Lung (tissue), 12 donors: ENCODE data around the gene BRCA1. TPM values are rescaled to one million over a fixed set of nuclear protein-coding genes. Genes with fewer than 3 reads are reported as not detected.
"Not testable (repeated sequence)": the region's sequence is repeated elsewhere in the genome, so short reads cannot be mapped to it uniquely, and the experiment has no call there.

Source experiments
- ATAC-seq: fragments of 200-7000 bp; cut with Tn5 transposase; one replicate; pipeline ENCODE4 v1.9.1; 2020; ENCODE audit warnings: moderate number of reproducible peaks; ENCODE audit not compliant: insufficient read depth, low FRiP score
- DNase-seq, 3 donors: peaks; one replicate each; pipeline ENCODE4 v3.0.0-alpha.2; 2013 to 2017
- H3K27ac ChIP-seq, 2 donors: one replicate each; pipeline ENCODE4 v1.5.1; 2013; ENCODE audit warnings: mild to moderate bottlenecking in 2 of 2, moderate library complexity in 2 of 2, control low read depth in 1 of 2, inconsistent platforms in 1 of 2, low read depth in 1 of 2, low read length in 1 of 2
- H3K27me3 ChIP-seq, 3 donors: one replicate each; pipeline ENCODE4 v1.5.1; 2013; ENCODE audit warnings: low read length in 2 of 3; ENCODE audit not compliant: control insufficient read depth in 3 of 3, insufficient read depth in 3 of 3
- H3K36me3 ChIP-seq, 4 donors: one replicate each; pipeline ENCODE4 v1.5.1; 2013; ENCODE audit warnings: low read length in 4 of 4, mild to moderate bottlenecking in 1 of 4, moderate library complexity in 1 of 4; ENCODE audit not compliant: control insufficient read depth in 4 of 4, insufficient read depth in 4 of 4
- H3K4me1 ChIP-seq, 5 donors: one replicate each; pipeline ENCODE4 v1.5.1; 2013; ENCODE audit warnings: low read length in 5 of 5, mild to moderate bottlenecking in 2 of 5, moderate library complexity in 1 of 5; ENCODE audit not compliant: control insufficient read depth in 5 of 5, insufficient read depth in 5 of 5
- H3K4me3 ChIP-seq: one replicate; pipeline ENCODE4 v1.5.1; 2013; ENCODE audit warnings: mild to moderate bottlenecking, control low read depth, moderate library complexity
- H3K9ac ChIP-seq, 2 donors: one replicate each; pipeline ENCODE4 v1.5.1; 2013; ENCODE audit warnings: low read length in 2 of 2, control low read depth in 1 of 2; ENCODE audit not compliant: insufficient read depth in 1 of 2
- H3K9me3 ChIP-seq, 4 donors: one replicate each; pipeline ENCODE4 v1.5.1; 2013; ENCODE audit warnings: low read length in 3 of 4, mild to moderate bottlenecking in 1 of 4, moderate library complexity in 1 of 4; ENCODE audit not compliant: control insufficient read depth in 4 of 4, insufficient read depth in 3 of 4
- CTCF ChIP-seq: IDR thresholded peaks from 2 replicates; pipeline ENCODE4 v1.5.1; 2012; ENCODE audit warnings: mild to moderate bottlenecking; ENCODE audit errors: control extremely low read depth, extremely low read depth
- WGBS, 2 donors: extraction: QIAGEN DNeasy Blood & Tissue Kit; methylation state at CpG; one replicate each; pipeline ENCODE4 v1.1.7; 2013; 5-methylcytosine and 5-hydroxymethylcytosine counted together
- polyA plus RNA-seq, 2 donors: library from polyadenylated mRNA; stranded (reverse); fragments of 200-250 nt; gene quantifications; one replicate each; pipeline ENCODE4 v1.2.1, GENCODE V29; 2013
- total RNA-seq, 2 donors: library from RNA; depleted of rRNA in 1 of 2; stranded (reverse); fragments of >200 nt in 1 of 2; gene quantifications; one replicate each; pipeline ENCODE4 v1.2.1, GENCODE V29; 2014 to 2021
- donor health status: control.
- donor health status: control.
- donor health status: Bipolar disorder and iron deficiency.
- donor health status: healthy.
- donor health status: DM: yes; HTN: yes; CAD: no.

Gene BRCA1
- total and polyA plus RNA-seq, 4 donors = 2.0 to 15.7 (median 6.0) TPM

DNA sequence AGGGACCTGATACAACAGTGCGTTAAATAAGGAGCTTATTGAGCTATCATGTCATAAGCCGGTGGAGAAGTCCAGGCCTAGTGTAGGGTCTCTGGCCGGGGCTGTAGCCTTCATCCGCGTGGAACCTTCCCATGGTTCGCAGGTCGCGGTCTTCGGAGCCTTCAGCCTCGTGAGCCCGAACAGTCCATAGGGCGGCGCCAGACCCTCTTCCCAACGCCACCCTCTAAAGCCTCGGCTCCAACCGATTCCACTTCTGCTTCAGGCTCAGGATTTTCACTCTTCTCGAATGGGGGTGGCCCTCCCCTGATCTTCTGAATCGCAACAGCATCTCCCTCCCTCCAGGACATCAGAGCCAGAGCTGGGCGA, 10.3 kb upstream of the BRCA1 start:
- Histone ChIP-seq H3K36me3 (peaks cover 0 to 13% (median 6%) of the 10 kb centered on the region in 4 donors), H3K4me3 (no peak overlapping the region), H3K27me3 (no peaks in the 10 kb centered on the region), H3K4me1 (no peaks in the 10 kb centered on the region), H3K9ac (no peak overlapping the region), H3K27ac (no peak overlapping the region), H3K9me3 (no peaks in the 10 kb centered on the region)
- no peak for TF ChIP-seq CTCF
- DNase-seq = no peak
- WGBS, 2 donors = 95 to 97% methylated on average over 19 of the region's 19 CpGs
- ATAC-seq = no peak

DNA sequence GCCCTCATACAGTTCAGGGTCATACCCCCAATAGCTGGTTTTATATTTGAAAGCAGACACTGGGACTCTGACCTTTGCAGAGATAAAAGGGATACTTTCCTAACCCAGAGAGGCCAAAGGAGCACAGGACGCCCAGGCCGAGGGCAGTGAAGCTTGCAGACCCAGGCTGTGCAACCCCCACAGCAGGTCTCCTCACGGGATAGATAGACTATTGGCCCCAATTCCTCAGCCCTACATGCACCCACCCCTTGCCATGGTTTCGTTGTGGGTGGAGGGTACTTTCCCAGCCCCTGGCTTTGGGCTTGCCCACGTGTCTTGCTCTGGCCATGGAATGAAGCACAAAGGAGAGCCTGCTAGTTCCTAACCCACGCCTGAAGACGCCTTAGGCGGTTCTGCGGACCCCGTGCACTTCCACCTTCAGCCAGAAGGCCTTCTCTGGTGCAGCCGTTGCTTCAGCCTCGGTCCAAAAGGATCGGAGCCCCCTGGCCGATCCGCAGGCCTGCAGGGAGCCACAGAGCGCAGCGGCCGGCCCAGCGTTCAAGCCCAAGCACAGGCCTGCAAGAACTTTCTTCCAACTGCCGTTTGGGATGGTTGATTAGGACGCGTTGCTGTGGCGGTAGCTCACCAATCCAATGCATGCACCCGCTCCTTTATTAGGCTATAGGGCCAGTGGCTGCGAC, 9.8 kb upstream of the BRCA1 start:
- H3K27ac ChIP-seq = no peak overlapping the region
- no peaks in the 10 kb centered on the region for H3K27me3 ChIP-seq
- peaks cover 0 to 13% (median 6%) of the 10 kb centered on the region in 4 donors for H3K36me3 ChIP-seq
- no peak overlapping the region for H3K9ac ChIP-seq
- ATAC-seq (no peak), DNase-seq (no peak)
- TF ChIP-seq CTCF = no peak
- H3K4me1 ChIP-seq = peaks cover 0 to 2% (median 0%) of the 10 kb centered on the region in 5 donors
- H3K4me3 ChIP-seq = no peak overlapping the region
- WGBS, 2 donors = 96 to 98% methylated on average over 25 of the region's 25 CpGs
- H3K9me3 ChIP-seq = no peaks in the 10 kb centered on the region

DNA sequence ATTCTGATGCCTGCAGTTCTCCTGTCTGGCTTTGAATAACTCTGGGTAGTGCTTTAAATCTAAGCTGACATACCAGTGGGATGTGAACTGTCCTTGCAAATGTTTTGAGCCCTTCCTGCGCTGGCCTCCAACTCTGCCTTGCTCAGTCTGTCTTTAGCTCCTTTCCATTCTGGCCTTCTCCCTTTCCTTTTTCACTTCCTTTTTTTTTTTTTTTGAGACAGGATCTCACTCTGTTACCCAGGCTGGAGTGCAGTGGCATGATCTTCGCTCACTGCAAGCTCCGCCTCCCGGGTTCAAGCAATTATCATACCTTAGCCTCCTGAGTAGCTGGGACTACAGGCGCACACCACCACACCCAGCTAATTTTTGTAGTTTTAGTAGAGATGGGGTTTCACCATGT, 8.3 kb upstream of the BRCA1 start:
- H3K9me3 ChIP-seq, H3K9ac ChIP-seq, DNase-seq, ATAC-seq, H3K27ac ChIP-seq, H3K27me3 ChIP-seq, H3K4me3 ChIP-seq: not testable (repeated sequence)
- H3K4me1 ChIP-seq = peaks cover 0 to 14% (median 4%) of the 10 kb centered on the region in 5 donors
- 92% methylated on average over 5 of the region's 5 CpGs for whole genome bisulfite sequencing, 2 donors
- peaks cover 0 to 13% (median 6%) of the 10 kb centered on the region in 4 donors for H3K36me3 ChIP-seq

DNA sequence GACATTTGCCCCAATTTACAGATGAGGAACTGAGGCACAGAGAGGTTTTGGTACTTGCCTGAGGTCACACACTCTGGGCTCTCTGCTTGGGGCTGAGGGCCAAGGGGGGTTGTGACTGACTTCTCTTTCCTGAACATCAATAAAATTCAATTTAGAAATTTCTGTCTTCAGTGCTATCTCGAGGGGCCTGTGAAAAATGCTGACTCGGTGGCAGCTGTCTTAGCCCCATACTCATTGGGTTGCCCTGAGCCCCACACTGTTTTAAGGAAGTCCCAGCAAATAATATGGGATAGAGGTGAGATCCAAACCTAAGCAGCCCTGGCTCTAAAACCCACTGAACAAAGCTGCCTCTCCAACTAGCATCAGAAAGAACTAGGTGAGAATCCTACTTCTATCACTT, 7.0 kb upstream of the BRCA1 start:
- 63 to 74% methylated on average over 2 of the region's 2 CpGs for WGBS, 2 donors
- Histone ChIP-seq H3K4me1 (peaks cover 0 to 14% (median 4%) of the 10 kb centered on the region in 5 donors), H3K4me3 (no peak overlapping the region), H3K27ac (no peak overlapping the region), H3K36me3 (peaks cover 0 to 13% (median 6%) of the 10 kb centered on the region in 4 donors), H3K9ac (no peak overlapping the region), H3K27me3 (no peaks in the 10 kb centered on the region), H3K9me3 (no peaks in the 10 kb centered on the region)
- no peak for ATAC-seq
- no peak for DNase-seq
- no peak for TF ChIP-seq CTCF
